ENCODE data around the gene WDFY3.

WDFY3 gene

GRCh38 chr4:84967243-84967690, 777 bp upstream of the WDFY3 start:
- WGBS, result 6% methylated on average over 6 of the region's 7 CpGs
- Histone ChIP-seq H3K27ac (ENCODE audit: low read depth, low read length) (peak overlapping the region; percentile 8; the same call in 1 of the 2 replicates), H3K4me3 (ENCODE audit: low read length) (peak overlapping the region; percentile 85), H3K9me3 (ENCODE audit: insufficient read depth, low read depth, low read length) (no peaks in the 10 kb centered on the region), H3K27me3 (ENCODE audit: insufficient read depth, low read length) (no peaks in the 10 kb centered on the region), H3K36me3 (ENCODE audit: insufficient read depth, low read length) (no peaks in the 10 kb centered on the region; the same call in 1 of the 2 replicates), H3K9ac (ENCODE audit: low read depth, low read length) (peak overlapping the region; percentile 94), H3K4me1 (ENCODE audit: insufficient read depth, low read length) (peaks cover 28% of the 10 kb centered on the region)

- Histone ChIP-seq H3K36me3 (ENCODE audit: insufficient read depth, low read length) (no peaks in the 10 kb centered on the region; the same call in 1 of the 2 replicates), H3K4me3 (ENCODE audit: low read length) (peak overlapping the region; percentile 85), H3K9ac (ENCODE audit: low read depth, low read length) (peak overlapping the region; percentile 94), H3K4me1 (ENCODE audit: insufficient read depth, low read length) (peaks cover 28% of the 10 kb centered on the region), H3K27me3 (ENCODE audit: insufficient read depth, low read length) (no peaks in the 10 kb centered on the region), H3K9me3 (ENCODE audit: insufficient read depth, low read depth, low read length) (no peaks in the 10 kb centered on the region), H3K27ac (ENCODE audit: low read depth, low read length) (peak overlapping the region; percentile 87)
- WGBS, result under 1% methylated on average over 98 of the region's 98 CpGs
Observed at GRCh38 chr4:84965553-84966381, 723 bp downstream of the WDFY3 start.

GRCh38 chr4:84964995-84965552, 1.4 kb downstream of the WDFY3 start:
- Histone ChIP-seq H3K9ac (ENCODE audit: low read depth, low read length) (peak overlapping the region; percentile 94), H3K27me3 (ENCODE audit: insufficient read depth, low read length) (no peaks in the 10 kb centered on the region), H3K4me3 (ENCODE audit: low read length) (peak overlapping the region; percentile 85), H3K9me3 (ENCODE audit: insufficient read depth, low read depth, low read length) (no peaks in the 10 kb centered on the region), H3K4me1 (ENCODE audit: insufficient read depth, low read length) (peaks cover 22% of the 10 kb centered on the region), H3K36me3 (ENCODE audit: insufficient read depth, low read length) (no peaks in the 10 kb centered on the region; the same call in 1 of the 2 replicates), H3K27ac (ENCODE audit: low read depth, low read length) (no peak overlapping the region)
- WGBS, result 62% methylated on average over 1 of the region's 6 CpGs

- no peak overlapping the region for H3K27ac ChIP-seq (ENCODE audit: low read depth, low read length)
- 98% methylated on average over 4 of the region's 5 CpGs for WGBS
Observed at GRCh38 chr4:84962102-84962501, 4.4 kb downstream of the WDFY3 start.

GRCh38 chr4:84958434-84958833, 8.1 kb downstream of the WDFY3 start:
- H3K27ac ChIP-seq (ENCODE audit: low read depth, low read length), result no peak overlapping the region

More at GRCh38 chr4:84962102-84962501, 4.4 kb downstream of the WDFY3 start:
- Histone ChIP-seq H3K4me3 (ENCODE audit: low read length) (no peak overlapping the region), H3K36me3 (ENCODE audit: insufficient read depth, low read length) (no peaks in the 10 kb centered on the region; the same call in 1 of the 2 replicates), H3K9ac (ENCODE audit: low read depth, low read length) (no peak overlapping the region), H3K9me3 (ENCODE audit: insufficient read depth, low read depth, low read length) (no peaks in the 10 kb centered on the region), H3K27me3 (ENCODE audit: insufficient read depth, low read length) (no peaks in the 10 kb centered on the region), H3K4me1 (ENCODE audit: insufficient read depth, low read length) (peaks cover 14% of the 10 kb centered on the region)

GRCh38 chr4:84957514-84958420, 8.7 kb downstream of the WDFY3 start:
- Histone ChIP-seq H3K27me3 (ENCODE audit: insufficient read depth, low read length) (no peaks in the 10 kb centered on the region), H3K4me1 (ENCODE audit: insufficient read depth, low read length) (peaks cover 24% of the 10 kb centered on the region), H3K36me3 (ENCODE audit: insufficient read depth, low read length) (no peaks in the 10 kb centered on the region), H3K9me3 (ENCODE audit: insufficient read depth, low read depth, low read length) (no peaks in the 10 kb centered on the region), H3K27ac (ENCODE audit: low read depth, low read length) (no peak overlapping the region), H3K9ac (ENCODE audit: low read depth, low read length) (no peak overlapping the region), H3K4me3 (ENCODE audit: low read length) (no peak overlapping the region)
- 68% methylated on average over 4 of the region's 4 CpGs for WGBS

More at GRCh38 chr4:84958434-84958833, 8.1 kb downstream of the WDFY3 start:
- Histone ChIP-seq H3K9me3 (ENCODE audit: insufficient read depth, low read depth, low read length) (no peaks in the 10 kb centered on the region), H3K9ac (ENCODE audit: low read depth, low read length) (no peak overlapping the region), H3K4me1 (ENCODE audit: insufficient read depth, low read length) (peaks cover 24% of the 10 kb centered on the region), H3K36me3 (ENCODE audit: insufficient read depth, low read length) (no peaks in the 10 kb centered on the region), H3K27me3 (ENCODE audit: insufficient read depth, low read length) (no peaks in the 10 kb centered on the region), H3K4me3 (ENCODE audit: low read length) (no peak overlapping the region)

GRCh38 chr4:84956014-84956413, 10.5 kb downstream of the WDFY3 start:
- Histone ChIP-seq H3K9me3 (ENCODE audit: insufficient read depth, low read depth, low read length) (no peaks in the 10 kb centered on the region), H3K4me1 (ENCODE audit: insufficient read depth, low read length) (peaks cover 19% of the 10 kb centered on the region), H3K27me3 (ENCODE audit: insufficient read depth, low read length) (no peaks in the 10 kb centered on the region), H3K4me3 (ENCODE audit: low read length) (no peak overlapping the region), H3K9ac (ENCODE audit: low read depth, low read length) (no peak overlapping the region), H3K27ac (ENCODE audit: low read depth, low read length) (no peak overlapping the region; the same call in 1 of the 2 replicates), H3K36me3 (ENCODE audit: insufficient read depth, low read length) (no peaks in the 10 kb centered on the region)
- 92% methylated on average over 3 of the region's 3 CpGs for WGBS

GRCh38 chr4:84954982-84955567, 11.4 kb downstream of the WDFY3 start:
- no peaks in the 10 kb centered on the region for H3K27me3 ChIP-seq (ENCODE audit: insufficient read depth, low read length)
- peaks cover 19% of the 10 kb centered on the region for H3K4me1 ChIP-seq (ENCODE audit: insufficient read depth, low read length)
- no peak overlapping the region for H3K4me3 ChIP-seq (ENCODE audit: low read length)
- no peaks in the 10 kb centered on the region for H3K36me3 ChIP-seq (ENCODE audit: insufficient read depth, low read length)
- WGBS, result 66% methylated on average over 3 of the region's 6 CpGs
- H3K9ac ChIP-seq (ENCODE audit: low read depth, low read length), result peak overlapping the region; percentile 12; the same call in 1 of the 2 replicates
- H3K27ac ChIP-seq (ENCODE audit: low read depth, low read length), result 0 out of 2 replicates have a peak overlapping the region, but pooled peaks have one; percentile 27
- H3K9me3 ChIP-seq (ENCODE audit: insufficient read depth, low read depth, low read length), result no peaks in the 10 kb centered on the region

GRCh38 chr4:84952776-84953175, 13.7 kb downstream of the WDFY3 start:
- WGBS, result 100% methylated on average over 1 of the region's 1 CpG
- H3K9me3 ChIP-seq (ENCODE audit: insufficient read depth, low read depth, low read length), result no peaks in the 10 kb centered on the region
- no peak overlapping the region for H3K9ac ChIP-seq (ENCODE audit: low read depth, low read length)
- no peak overlapping the region for H3K27ac ChIP-seq (ENCODE audit: low read depth, low read length)
- no peaks in the 10 kb centered on the region for H3K27me3 ChIP-seq (ENCODE audit: insufficient read depth, low read length)
- no peaks in the 10 kb centered on the region for H3K36me3 ChIP-seq (ENCODE audit: insufficient read depth, low read length)
- H3K4me1 ChIP-seq (ENCODE audit: insufficient read depth, low read length), result peaks cover 19% of the 10 kb centered on the region
- no peak overlapping the region for H3K4me3 ChIP-seq (ENCODE audit: low read length)

GRCh38 chr4:84952004-84952403, 14.5 kb downstream of the WDFY3 start:
- H3K4me3 ChIP-seq (ENCODE audit: low read length), result no peak overlapping the region
- WGBS, result 67% methylated on average over 1 of the region's 1 CpG
- peaks cover 19% of the 10 kb centered on the region for H3K4me1 ChIP-seq (ENCODE audit: insufficient read depth, low read length)
- no peaks in the 10 kb centered on the region for H3K27me3 ChIP-seq (ENCODE audit: insufficient read depth, low read length)
- no peak overlapping the region for H3K27ac ChIP-seq (ENCODE audit: low read depth, low read length)
- H3K9me3 ChIP-seq (ENCODE audit: insufficient read depth, low read depth, low read length), result no peaks in the 10 kb centered on the region
- no peaks in the 10 kb centered on the region for H3K36me3 ChIP-seq (ENCODE audit: insufficient read depth, low read length)
- H3K9ac ChIP-seq (ENCODE audit: low read depth, low read length), result no peak overlapping the region
